Measurements from ENCODE around the gene ZNF598.
"Not testable (repeated sequence)": the region's sequence is repeated elsewhere in the genome, so short reads cannot be mapped to it uniquely, and the experiment has no call there.

DNA sequence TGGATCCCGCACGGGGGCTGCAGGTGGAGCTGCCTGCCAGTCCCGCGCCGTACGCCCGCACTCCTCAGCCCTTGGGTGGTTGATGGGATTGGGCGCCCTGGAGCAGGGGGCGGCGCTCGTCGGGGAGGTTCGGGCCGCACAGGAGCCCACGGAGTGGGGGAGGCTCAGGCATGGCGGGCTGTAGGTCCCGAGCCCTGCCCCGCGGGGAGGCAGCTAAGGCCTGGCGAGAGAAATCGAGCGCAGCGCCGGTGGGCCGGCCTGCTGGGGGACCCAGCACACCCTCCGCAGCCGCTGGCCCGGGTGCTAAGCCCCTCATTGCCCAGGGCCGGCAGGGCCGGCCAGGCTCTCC, 51.5 kb downstream of the ZNF598 start:
- not testable (repeated sequence) for TF ChIP-seq POLR2AphosphoS5 (IDR thresholded peaks at IDR 0.05; ENCODE audit: low read depth)
- TF ChIP-seq, protein P1, sequence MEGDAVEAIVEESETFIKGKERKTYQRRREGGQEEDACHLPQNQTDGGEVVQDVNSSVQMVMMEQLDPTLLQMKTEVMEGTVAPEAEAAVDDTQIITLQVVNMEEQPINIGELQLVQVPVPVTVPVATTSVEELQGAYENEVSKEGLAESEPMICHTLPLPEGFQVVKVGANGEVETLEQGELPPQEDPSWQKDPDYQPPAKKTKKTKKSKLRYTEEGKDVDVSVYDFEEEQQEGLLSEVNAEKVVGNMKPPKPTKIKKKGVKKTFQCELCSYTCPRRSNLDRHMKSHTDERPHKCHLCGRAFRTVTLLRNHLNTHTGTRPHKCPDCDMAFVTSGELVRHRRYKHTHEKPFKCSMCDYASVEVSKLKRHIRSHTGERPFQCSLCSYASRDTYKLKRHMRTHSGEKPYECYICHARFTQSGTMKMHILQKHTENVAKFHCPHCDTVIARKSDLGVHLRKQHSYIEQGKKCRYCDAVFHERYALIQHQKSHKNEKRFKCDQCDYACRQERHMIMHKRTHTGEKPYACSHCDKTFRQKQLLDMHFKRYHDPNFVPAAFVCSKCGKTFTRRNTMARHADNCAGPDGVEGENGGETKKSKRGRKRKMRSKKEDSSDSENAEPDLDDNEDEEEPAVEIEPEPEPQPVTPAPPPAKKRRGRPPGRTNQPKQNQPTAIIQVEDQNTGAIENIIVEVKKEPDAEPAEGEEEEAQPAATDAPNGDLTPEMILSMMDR (conservative IDR thresholded peaks at IDR 0.05; ENCODE audit: low read depth in 2 of 2) = not testable (repeated sequence)

Measured in GM23338 (cell line).